SK-N-SH treated with all-trans-retinoic acid at 6 μM for 48 hours (cell line): Measurements from ENCODE around the gene TMEM59.

Experiments used
- ATAC-seq: fragments of 200-7000 bp; cut with Tn5 transposase; 3 replicates; pipeline ENCODE4 v1.9.1; 2020; ENCODE audit warnings: mild to moderate bottlenecking, moderate library complexity
- ARNTL ChIP-seq: fragments of 450-650 bp; formaldehyde crosslinking; IDR thresholded peaks from 2 replicates; pipeline ENCODE4 v1.5.0; 2020; ENCODE audit warnings: low read depth, mild to moderate bottlenecking, moderate library complexity, borderline replicate concordance
- BACH2 ChIP-seq: fragments of 250-450 bp; sonication (Bioruptor Pico); IDR thresholded peaks from 2 replicates; pipeline ENCODE4 v1.9.0; 2021; ENCODE audit warnings: mild to moderate bottlenecking, borderline replicate concordance
- CSDC2 ChIP-seq: fragments of 250-450 bp; sonication (Bioruptor Pico); IDR thresholded peaks from 2 replicates; pipeline ENCODE4 v1.5.0; 2020; ENCODE audit warnings: mild to moderate bottlenecking, moderate library complexity
- ESRRG ChIP-seq: fragments of 250-450 bp; sonication (Bioruptor Pico); IDR thresholded peaks from 2 replicates; pipeline ENCODE4 v1.6.1; 2021; ENCODE audit warnings: mild to moderate bottlenecking
- GLIS3 ChIP-seq: fragments of 250-450 bp; sonication (Bioruptor Pico); IDR thresholded peaks from 2 replicates; pipeline ENCODE4 v1.5.0; 2020; ENCODE audit warnings: mild to moderate bottlenecking, moderate library complexity
- ISL1 ChIP-seq: fragments of 250-450 bp; sonication (Bioruptor Pico); IDR thresholded peaks from 2 replicates; pipeline ENCODE4 v2.1.2; 2022; ENCODE audit warnings: mild to moderate bottlenecking, moderate library complexity
- OSR1 ChIP-seq: fragments of 250-450 bp; sonication (Bioruptor Pico); IDR thresholded peaks from 2 replicates; pipeline ENCODE4 v1.8.0; 2022; ENCODE audit warnings: moderate library complexity, mild to moderate bottlenecking, inconsistent platforms
- POU6F1 ChIP-seq: fragments of 250-450 bp; sonication (Bioruptor Pico); IDR thresholded peaks from 2 replicates; pipeline ENCODE4 v1.8.0; 2021; ENCODE audit warnings: low read depth, mild to moderate bottlenecking, moderate library complexity, borderline replicate concordance
- PPARA ChIP-seq: fragments of 250-450 bp; sonication (Bioruptor Pico); IDR thresholded peaks from 2 replicates; pipeline ENCODE4 v1.5.0; 2020; ENCODE audit warnings: mild to moderate bottlenecking, borderline replicate concordance
- RARB ChIP-seq: fragments of 250-450 bp; sonication (Bioruptor Pico); IDR thresholded peaks from 2 replicates; pipeline ENCODE4 v1.8.0; 2021; ENCODE audit warnings: mild to moderate bottlenecking, moderate library complexity
- SNAI2 ChIP-seq: fragments of 250-450 bp; sonication (Bioruptor Pico); IDR thresholded peaks from 2 replicates; pipeline ENCODE4 v1.5.0; 2020; ENCODE audit warnings: mild to moderate bottlenecking, moderate library complexity
- TCF4 ChIP-seq: fragments of 250-450 bp; sonication (Bioruptor Pico); IDR thresholded peaks from 2 replicates; pipeline ENCODE4 v1.8.0; 2021; ENCODE audit warnings: mild to moderate bottlenecking, moderate library complexity, borderline replicate concordance
- TOX ChIP-seq: fragments of 250-450 bp; sonication (Bioruptor Pico); IDR thresholded peaks from 2 replicates; pipeline ENCODE4 v1.8.0; 2021; ENCODE audit warnings: mild to moderate bottlenecking, moderate library complexity, borderline replicate concordance
- TSHZ2 ChIP-seq: fragments of 250-450 bp; sonication (Bioruptor Pico); IDR thresholded peaks from 2 replicates; pipeline ENCODE4 v1.5.0; 2020; ENCODE audit warnings: mild to moderate bottlenecking, moderate library complexity
- ZC3H10 ChIP-seq: fragments of 250-450 bp; sonication (Bioruptor Pico); IDR thresholded peaks from 2 replicates; pipeline ENCODE4 v1.5.1; 2021; ENCODE audit warnings: mild to moderate bottlenecking, moderate library complexity
- ZFP3 ChIP-seq: fragments of 250-450 bp; sonication (Bioruptor Pico); IDR thresholded peaks from 2 replicates; pipeline ENCODE4 v1.5.0; 2020; ENCODE audit warnings: mild to moderate bottlenecking, moderate library complexity
- ZFP30 ChIP-seq: fragments of 450-650 bp; formaldehyde crosslinking; IDR thresholded peaks from 2 replicates; pipeline ENCODE4 v1.5.0; 2022; ENCODE audit warnings: mild to moderate bottlenecking, moderate library complexity
- ZNF565 ChIP-seq: fragments of 450-650 bp; formaldehyde crosslinking; conservative IDR thresholded peaks from 2 replicates; pipeline ENCODE4 v1.5.0; 2020; ENCODE audit warnings: low read depth, mild to moderate bottlenecking, moderate library complexity
- ZNF70 ChIP-seq: fragments of 450-650 bp; formaldehyde crosslinking; IDR thresholded peaks from 2 replicates; pipeline ENCODE4 v1.5.0; 2020; ENCODE audit warnings: mild to moderate bottlenecking, moderate library complexity
- ZNF8 ChIP-seq: fragments of 450-650 bp; formaldehyde crosslinking; IDR thresholded peaks from 2 replicates; pipeline ENCODE4 v1.5.0; 2020; ENCODE audit warnings: mild to moderate bottlenecking, moderate library complexity
- TF ChIP-seq, protein P1 (sequence below): fragments of 250-450 bp; sonication (Bioruptor Pico); IDR thresholded peaks from 2 replicates; pipeline ENCODE4 v1.5.1; 2021; ENCODE audit warnings: mild to moderate bottlenecking, moderate library complexity
- TF ChIP-seq, protein P2 (sequence below): fragments of 250-450 bp; sonication (Bioruptor Pico); IDR thresholded peaks from 2 replicates; pipeline ENCODE4 v1.5.1; 2020; ENCODE audit warnings: low read depth, mild to moderate bottlenecking, moderate library complexity

TMEM59 gene

DNA sequence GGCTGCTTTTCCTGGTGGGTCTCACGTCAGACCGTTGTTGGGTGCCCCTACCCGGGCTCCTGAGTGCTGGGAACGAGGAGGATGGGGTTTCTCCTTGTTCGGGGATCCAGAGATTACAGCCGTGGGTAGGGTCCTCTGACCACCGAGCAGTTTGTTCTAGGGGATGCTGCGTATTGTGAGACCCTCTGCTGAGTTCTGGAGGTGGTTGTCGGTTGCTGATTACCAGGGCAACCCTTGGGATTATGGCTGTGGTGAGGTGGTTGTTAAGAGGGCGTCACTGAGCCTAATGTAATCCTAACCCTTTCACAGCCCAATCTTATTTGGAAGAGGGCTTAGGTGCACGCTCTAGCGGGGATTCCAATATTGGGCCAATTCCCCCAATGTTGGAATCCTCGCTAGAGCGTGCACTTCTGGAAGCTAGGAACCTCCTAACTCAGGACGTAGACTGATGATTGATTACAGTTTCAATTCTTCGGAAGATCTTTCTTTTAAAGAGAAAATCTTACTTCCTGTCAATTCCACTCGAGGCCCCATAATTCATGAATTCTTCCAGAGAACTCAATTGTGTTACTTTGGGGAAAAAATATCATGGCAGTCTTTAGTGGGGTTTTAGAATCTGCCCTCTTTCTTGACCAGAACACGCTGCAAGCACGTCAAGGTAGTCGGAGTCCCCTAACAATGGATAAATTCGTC, 887 bp upstream of the TMEM59 start:
- ATAC-seq: peak; percentile 2; the same call in 2 of the 3 replicates
- no peak for TF ChIP-seq ISL1 (CRISPR knock-in tag)
- no peak for TF ChIP-seq ZC3H10 (CRISPR knock-in tag)
- TF ChIP-seq ZFP30 (CRISPR knock-in tag): no peak
- TF ChIP-seq, protein P1, sequence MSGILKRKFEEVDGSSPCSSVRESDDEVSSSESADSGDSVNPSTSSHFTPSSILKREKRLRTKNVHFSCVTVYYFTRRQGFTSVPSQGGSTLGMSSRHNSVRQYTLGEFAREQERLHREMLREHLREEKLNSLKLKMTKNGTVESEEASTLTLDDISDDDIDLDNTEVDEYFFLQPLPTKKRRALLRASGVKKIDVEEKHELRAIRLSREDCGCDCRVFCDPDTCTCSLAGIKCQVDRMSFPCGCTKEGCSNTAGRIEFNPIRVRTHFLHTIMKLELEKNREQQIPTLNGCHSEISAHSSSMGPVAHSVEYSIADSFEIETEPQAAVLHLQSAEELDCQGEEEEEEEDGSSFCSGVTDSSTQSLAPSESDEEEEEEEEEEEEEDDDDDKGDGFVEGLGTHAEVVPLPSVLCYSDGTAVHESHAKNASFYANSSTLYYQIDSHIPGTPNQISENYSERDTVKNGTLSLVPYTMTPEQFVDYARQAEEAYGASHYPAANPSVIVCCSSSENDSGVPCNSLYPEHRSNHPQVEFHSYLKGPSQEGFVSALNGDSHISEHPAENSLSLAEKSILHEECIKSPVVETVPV (CRISPR knock-in tag): no peak
- no peak for TF ChIP-seq GLIS3 (CRISPR knock-in tag)
- TF ChIP-seq CSDC2: no peak
- TF ChIP-seq TCF4 (CRISPR knock-in tag): no peak
- no peak for TF ChIP-seq ESRRG (CRISPR knock-in tag)
- no peak for TF ChIP-seq TSHZ2 (CRISPR knock-in tag)
- TF ChIP-seq BACH2: no peak
- TF ChIP-seq PPARA (CRISPR knock-in tag): no peak
- no peak for TF ChIP-seq ZNF565 (CRISPR knock-in tag)
- no peak for TF ChIP-seq OSR1 (CRISPR knock-in tag)
- TF ChIP-seq ARNTL (CRISPR knock-in tag): no peak
- TF ChIP-seq, protein P2, sequence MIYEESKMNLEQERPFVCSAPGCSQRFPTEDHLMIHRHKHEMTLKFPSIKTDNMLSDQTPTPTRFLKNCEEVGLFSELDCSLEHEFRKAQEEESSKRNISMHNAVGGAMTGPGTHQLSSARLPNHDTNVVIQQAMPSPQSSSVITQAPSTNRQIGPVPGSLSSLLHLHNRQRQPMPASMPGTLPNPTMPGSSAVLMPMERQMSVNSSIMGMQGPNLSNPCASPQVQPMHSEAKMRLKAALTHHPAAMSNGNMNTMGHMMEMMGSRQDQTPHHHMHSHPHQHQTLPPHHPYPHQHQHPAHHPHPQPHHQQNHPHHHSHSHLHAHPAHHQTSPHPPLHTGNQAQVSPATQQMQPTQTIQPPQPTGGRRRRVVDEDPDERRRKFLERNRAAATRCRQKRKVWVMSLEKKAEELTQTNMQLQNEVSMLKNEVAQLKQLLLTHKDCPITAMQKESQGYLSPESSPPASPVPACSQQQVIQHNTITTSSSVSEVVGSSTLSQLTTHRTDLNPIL: no peak
- no peak for TF ChIP-seq POU6F1 (CRISPR knock-in tag)
- TF ChIP-seq RARB (CRISPR knock-in tag): no peak
- TF ChIP-seq ZFP3 (CRISPR knock-in tag): no peak
- no peak for TF ChIP-seq TOX (CRISPR knock-in tag)
- no peak for TF ChIP-seq ZNF8 (CRISPR knock-in tag)

DNA sequence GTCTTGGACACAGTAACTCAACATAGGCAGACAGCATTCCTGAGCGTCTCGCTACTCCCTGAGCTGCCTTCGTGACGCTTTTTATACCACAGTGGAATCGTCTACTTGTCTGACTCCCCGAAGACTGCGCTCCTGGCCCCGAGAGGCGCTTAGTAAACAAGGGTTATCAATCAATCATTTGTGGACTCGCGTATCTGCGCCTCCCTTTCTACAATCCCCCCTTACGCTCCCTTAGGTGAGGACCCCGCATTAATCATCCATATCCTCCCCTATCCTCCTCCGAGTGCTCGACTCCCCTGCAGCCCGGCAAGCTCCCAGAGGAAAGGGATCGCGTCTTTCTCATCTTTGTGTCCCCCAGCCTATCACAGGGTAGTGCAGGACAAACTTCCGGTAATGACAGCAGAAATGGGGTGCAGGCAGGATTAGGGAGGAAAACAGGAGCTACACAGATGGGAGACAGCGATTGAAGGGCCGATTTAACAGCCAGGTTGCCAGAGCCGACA, 522 bp downstream of the TMEM59 start:
- ATAC-seq: peak; percentile 52
- TF ChIP-seq, protein P1 (CRISPR knock-in tag): no peak
- TF ChIP-seq TOX (CRISPR knock-in tag) (no peak), ZNF565 (CRISPR knock-in tag) (no peak), ESRRG (CRISPR knock-in tag) (no peak), CSDC2 (no peak), ISL1 (CRISPR knock-in tag) (no peak), ARNTL (CRISPR knock-in tag) (no peak), SNAI2 (no peak), GLIS3 (CRISPR knock-in tag) (no peak), POU6F1 (CRISPR knock-in tag) (no peak), PPARA (CRISPR knock-in tag) (no peak), ZC3H10 (CRISPR knock-in tag) (no peak), ZFP30 (CRISPR knock-in tag) (no peak), ZNF70 (no peak), OSR1 (CRISPR knock-in tag) (no peak), ZNF8 (CRISPR knock-in tag) (no peak), ZFP3 (CRISPR knock-in tag) (no peak)
- TF ChIP-seq, all 23 proteins: peak for 0
